Neural progenitor cell (in vitro differentiated cells): ENCODE measurements around the gene LDLRAD4.

Experiments
- EZH2 ChIP-seq: fragments of 200-600 bp; sonication (generic); IDR thresholded peaks from 2 replicates; pipeline ENCODE4 v1.6.1; 2017; ENCODE audit warnings: antibody characterized with exemption, mild to moderate bottlenecking, moderate library complexity
- EZH2phosphoT487 ChIP-seq: fragments of 200-600 bp; sonication (generic); IDR thresholded peaks from 2 replicates; pipeline ENCODE4 v1.6.1; 2017; ENCODE audit warnings: antibody characterized with exemption
- TF ChIP-seq, protein P1 (sequence below): fragments of 200-600 bp; sonication (generic); IDR thresholded peaks from 2 replicates; pipeline ENCODE4 v1.5.1; 2017; ENCODE audit warnings: antibody characterized with exemption, mild to moderate bottlenecking

DNA sequence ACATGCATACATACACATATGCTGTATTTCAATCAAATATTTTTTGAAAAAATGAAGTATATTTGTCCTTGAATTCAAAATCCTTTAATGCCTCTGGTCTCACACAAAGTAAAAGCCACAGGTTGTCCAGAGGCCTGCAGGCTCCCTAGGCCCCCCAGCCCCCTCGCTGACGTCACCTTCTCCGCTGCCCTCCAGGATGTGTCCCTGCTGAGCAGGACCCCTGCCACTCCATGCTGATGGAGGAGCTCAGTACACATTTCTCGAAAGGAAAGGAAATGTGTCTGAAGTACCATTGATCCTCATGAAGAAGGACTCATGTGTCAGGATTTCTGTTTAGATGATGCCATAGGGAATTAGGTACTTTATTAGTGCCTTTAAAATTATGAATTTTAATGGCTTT lies 212.1 kb downstream of the LDLRAD4 start:
- TF ChIP-seq, protein P1, sequence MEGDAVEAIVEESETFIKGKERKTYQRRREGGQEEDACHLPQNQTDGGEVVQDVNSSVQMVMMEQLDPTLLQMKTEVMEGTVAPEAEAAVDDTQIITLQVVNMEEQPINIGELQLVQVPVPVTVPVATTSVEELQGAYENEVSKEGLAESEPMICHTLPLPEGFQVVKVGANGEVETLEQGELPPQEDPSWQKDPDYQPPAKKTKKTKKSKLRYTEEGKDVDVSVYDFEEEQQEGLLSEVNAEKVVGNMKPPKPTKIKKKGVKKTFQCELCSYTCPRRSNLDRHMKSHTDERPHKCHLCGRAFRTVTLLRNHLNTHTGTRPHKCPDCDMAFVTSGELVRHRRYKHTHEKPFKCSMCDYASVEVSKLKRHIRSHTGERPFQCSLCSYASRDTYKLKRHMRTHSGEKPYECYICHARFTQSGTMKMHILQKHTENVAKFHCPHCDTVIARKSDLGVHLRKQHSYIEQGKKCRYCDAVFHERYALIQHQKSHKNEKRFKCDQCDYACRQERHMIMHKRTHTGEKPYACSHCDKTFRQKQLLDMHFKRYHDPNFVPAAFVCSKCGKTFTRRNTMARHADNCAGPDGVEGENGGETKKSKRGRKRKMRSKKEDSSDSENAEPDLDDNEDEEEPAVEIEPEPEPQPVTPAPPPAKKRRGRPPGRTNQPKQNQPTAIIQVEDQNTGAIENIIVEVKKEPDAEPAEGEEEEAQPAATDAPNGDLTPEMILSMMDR, result no peak
- TF ChIP-seq EZH2phosphoT487, result no peak
- no peak for TF ChIP-seq EZH2
